GM18870 (cell line): ENCODE data around the gene MRGPRE.

Source experiments
- ATAC-seq: cut with Tn5 transposase; IDR thresholded peaks from one replicate; pipeline ENCODE4 v1.9.1; 2021; ENCODE audit warnings: moderate library complexity; ENCODE audit not compliant: unreplicated experiment

MRGPRE gene

DNA sequence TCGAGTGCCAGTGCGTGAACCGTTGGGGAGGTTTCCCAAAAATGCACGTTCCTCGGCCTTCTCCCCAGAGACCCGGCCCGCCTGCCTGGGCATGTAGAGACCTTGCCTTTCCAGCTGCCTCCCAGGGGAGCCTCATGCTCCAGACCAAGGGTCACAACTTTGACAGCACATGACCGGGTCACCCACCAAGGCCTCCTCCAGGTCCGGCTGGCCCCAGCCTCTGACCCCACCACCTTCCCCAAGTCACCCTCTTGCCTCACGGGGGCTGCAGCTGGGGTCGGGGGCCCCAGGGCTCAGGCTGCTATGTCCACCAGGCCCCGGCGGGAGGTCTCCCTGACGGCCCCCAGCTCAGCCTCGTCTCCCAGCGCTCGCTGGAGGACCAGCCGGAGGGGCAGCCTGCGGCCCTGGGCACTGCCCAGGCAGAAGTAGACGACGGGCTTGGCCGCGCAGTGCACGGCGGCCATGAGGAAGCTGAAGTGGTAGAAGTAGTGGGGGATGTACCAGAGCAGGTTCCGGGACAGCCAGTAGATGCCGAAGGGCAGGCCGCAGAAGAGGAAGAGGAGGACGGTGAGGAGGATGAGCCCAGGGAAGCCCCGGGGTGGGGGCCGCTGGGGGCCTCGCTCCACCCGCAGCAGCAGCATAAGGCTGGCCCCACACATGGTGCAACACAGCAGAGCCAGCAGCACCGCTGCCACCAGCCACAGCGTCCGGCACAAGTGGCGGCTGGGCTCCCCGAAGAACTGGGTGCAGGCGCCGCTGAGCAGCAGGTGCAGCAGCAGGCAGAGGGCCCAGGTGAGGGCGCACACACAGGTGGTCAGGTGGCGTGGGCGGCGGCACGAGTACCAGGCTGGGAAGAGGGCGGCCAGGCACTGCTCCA lies 4.4 kb downstream of the MRGPRE start:
- ATAC-seq, result no peak

DNA sequence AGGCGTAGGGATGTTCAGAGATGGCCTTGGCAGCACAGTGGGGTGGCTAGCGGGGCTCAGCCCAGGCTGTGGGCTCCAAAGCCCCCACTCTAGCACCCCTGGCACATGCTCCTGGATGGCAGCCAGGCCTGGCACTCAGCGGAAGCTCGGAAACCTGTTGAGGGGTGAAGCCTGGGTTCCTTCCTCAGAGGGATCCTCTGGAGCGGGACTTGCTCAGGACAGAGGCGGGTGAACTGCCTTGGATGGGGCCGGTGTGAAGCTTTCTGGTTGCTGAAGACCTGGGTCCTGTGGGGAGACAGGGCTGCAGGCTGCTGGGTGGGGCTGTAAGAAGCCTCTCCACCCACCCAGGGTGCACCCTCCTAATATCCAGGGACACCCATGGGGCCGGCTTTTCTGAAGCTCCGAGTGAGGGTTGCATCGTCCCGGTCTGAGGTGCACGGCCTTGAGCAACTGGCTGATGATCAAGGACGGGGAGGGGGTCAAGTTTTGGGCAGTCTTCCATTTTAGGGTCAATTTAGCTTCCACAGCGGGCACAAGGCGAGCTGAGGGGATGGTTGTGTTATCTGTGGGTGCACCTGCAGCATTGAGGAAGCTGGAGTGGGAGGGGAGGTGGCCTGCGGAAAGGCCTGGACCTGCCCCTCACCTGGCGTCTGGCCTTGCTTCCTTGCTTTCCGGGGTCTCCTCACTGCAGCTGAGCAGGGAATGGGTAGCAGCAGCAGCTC lies 5.2 kb downstream of the MRGPRE start:
- no peak for ATAC-seq

DNA sequence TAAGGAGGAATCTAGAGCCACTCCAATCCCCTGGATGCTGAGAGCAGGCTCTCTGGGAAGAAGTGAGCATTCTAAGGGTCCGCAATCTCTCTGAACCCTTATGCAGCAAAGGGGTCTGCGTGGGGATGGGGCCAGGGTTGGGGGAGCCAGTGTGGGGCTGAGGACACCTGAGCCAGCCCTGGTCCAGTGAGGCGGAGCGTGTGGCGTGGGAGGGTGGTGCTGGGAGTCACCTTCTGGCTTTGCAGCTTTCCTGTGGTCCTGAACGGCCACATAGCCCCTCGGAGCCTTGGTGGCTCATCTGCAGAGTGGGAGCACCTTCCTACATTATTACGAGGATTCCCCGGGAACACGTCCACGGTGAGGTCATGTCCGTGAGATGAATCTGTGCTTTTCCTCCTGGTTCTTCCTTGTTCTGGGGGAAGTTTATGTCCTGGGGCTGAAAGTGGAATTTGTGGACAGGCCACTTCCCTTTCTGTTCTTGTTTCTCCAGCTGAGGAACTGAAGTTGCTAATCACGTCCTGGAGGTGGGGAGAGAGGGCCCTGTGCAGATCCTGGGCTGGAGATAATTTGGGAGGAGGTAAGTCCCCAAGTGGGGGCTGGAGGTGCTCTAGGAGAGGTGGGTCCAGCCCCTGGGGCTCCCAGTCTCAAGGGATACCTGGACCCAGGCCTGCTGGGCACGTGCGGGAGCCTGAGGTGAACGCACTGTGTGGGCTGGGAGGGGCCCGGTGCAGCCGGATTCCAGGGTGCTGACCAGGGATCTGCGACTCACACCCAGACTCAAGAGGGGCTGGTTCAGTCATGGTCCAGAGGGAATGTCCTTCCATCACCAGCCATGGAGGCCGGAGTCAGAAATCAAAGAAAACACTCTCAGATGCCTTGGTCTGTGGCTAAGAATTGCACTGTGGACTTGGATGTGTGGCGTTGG lies 6.1 kb downstream of the MRGPRE start:
- ATAC-seq, result no peak

DNA sequence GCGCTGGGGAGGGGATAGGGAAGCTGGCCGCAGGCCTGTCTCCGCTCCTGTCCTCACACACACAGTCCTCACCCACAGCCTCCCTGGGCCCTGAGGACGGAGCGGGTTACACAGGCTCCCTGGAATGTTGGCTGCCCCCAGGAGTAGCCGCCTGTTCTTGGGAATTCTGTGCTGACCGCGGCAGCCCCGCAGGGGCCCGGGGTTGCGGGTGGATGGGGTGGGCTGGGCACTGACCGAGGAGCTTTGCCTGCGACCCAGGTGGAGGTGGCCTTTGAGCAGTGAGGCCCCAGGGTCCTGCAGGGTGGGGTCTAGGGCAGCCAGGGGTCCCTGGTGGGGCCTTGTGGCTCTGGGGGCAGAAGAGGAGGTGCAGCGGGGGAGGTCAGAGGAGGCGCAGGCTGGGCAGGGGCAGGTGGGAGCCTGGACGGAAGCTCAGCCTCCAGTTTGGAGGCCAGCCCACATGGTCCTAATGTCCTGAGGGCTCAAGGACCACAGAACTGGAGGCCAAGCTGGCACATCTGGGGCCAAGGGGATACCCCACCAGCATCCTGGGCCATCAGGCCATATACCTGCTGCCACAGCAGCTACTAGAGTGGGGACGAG lies 7.0 kb downstream of the MRGPRE start:
- ATAC-seq, result no peak

- ATAC-seq, result no peak
Measured at GRCh38 chr11:3224401-3225057, 7.7 kb downstream of the MRGPRE start.

GRCh38 chr11:3223932-3224381 lies 8.3 kb downstream of the MRGPRE start:
- ATAC-seq, result no peak

- ATAC-seq, result no peak
Measured at GRCh38 chr11:3222941-3223915, 9.0 kb downstream of the MRGPRE start.

DNA sequence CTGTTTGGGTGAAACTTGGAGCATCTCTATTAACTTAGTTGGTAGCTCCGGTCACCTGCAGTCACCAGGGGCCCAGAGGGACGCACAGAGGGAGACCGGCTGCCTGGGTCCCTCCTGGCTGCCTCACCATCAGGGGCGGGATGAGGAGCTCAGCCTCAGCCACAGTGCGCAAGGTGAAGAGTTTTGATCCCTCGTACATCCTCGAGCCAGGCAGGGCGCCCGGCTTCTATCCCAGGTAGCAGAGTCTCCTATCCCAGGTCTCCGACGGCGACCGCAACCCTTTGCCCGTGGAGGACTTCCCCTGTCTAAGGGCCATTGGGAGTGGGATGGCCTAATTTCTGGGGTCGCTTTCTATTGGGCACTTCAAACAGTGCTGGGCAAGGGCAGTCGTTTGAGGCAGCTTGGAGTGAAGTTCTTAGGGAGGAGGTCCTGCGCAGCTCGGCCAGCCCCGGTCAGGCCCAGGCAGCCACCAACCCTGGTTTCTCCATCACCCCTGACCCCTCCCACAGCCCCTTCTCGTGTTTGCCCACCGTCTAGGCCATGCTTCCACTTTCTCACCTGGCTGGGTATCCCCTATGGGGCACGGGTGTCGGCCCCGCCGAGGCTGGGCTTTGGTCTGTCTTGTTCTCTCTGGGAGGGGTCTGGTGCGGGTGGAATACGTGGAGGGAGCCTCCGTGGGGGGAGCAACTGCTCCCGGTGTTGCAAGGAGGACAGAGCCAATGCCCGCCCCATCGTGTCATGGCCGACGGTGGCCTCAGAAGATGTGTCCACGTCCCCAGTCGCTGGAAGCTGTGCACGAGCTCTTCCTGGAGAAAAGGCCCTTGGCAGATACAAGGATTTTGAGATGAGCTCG lies 10.0 kb downstream of the MRGPRE start:
- no peak for ATAC-seq

DNA sequence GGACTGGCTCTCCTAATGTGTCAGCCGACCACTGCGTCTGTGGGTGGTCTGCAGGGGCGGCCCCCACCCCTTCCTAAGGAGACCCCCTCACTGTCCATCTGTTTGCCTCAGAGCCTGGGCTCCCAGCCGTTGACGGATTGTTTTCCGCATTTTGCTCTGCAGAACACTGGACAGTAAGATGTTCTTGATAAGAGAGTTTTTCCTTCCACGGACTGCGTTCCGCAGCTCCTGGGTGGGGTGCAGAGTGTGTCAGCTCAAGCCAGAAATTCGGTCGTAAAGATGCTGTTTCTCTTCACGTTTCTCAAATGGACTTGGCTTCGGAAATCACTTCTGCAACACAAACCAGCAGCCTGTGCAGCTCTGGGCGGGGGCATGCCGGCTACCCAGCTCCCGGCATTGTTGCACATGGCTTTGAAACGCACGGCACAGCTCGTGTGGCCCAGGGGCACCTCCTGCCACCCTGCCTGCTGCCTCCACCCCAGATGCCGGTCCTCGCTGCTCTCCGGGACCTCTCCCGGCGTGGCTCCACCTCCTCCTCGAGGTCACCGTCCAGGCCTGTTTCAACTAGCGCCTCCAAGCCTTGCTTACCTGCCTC lies 10.7 kb downstream of the MRGPRE start:
- ATAC-seq, result no peak

DNA sequence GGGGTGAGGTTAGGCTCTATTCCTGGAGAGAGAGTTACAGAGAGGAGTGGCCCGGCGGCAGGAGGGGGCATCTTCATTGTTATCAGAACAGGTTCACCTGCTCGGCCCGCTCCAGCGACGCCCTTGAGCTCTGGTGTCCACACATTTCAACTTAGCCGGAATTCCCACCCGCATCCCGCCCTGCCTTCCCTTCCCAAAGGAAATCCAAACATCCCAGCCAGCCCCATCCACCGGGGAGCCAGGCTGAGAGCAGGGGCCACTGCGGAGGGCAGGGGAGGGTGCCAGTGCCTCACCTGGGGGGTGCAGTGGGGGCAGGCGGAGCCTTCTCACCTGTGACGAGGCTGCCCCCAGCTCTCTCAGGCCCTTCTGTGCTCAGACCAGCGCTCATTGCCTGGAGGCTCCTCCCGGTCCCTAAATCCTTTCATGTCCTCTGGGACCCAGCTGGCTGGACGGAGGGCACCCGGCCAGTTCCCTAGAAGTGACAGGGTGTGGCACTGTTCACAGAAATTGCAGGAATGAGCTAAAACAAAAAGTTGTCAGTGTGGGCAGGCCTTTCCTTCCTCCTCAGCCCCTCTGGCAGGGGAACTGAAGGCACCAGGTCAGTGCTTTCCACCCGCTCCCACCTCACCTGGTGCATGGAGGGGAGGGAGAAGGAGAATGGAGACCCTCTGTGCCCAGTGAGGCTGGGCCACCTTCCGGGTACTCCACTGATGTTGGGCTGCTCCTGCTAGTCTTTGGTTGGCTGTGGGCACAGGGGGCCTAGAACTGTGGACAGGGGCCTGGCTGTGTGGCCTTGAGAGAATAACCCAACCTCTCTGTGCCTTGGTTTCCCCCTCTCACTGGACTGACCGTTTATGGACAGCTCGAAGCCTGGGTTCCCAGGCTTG lies 11.5 kb downstream of the MRGPRE start:
- ATAC-seq, result no peak

DNA sequence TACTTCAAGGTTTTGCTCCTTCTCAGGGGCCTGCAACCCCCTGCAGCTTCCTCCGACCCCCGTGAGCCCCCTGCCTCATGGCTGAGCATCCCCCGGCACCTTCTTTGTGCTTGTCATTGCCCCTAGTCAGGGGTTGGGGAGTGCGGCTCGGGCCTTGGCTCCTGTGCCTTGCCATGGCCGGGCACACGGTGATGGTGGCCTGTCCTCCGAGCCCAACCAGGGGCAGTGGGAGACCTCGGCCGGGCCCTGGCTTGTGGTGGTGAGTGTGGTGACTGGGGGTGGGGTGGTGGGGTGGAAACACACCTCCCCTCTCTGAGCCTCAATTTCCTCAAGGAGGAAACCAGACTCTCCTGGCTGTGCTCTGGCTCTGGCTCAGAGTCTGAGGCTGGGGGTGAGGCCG lies 12.1 kb downstream of the MRGPRE start:
- ATAC-seq, result no peak

- no peak for ATAC-seq
Measured at GRCh38 chr11:3219281-3219892, 12.8 kb downstream of the MRGPRE start.

DNA sequence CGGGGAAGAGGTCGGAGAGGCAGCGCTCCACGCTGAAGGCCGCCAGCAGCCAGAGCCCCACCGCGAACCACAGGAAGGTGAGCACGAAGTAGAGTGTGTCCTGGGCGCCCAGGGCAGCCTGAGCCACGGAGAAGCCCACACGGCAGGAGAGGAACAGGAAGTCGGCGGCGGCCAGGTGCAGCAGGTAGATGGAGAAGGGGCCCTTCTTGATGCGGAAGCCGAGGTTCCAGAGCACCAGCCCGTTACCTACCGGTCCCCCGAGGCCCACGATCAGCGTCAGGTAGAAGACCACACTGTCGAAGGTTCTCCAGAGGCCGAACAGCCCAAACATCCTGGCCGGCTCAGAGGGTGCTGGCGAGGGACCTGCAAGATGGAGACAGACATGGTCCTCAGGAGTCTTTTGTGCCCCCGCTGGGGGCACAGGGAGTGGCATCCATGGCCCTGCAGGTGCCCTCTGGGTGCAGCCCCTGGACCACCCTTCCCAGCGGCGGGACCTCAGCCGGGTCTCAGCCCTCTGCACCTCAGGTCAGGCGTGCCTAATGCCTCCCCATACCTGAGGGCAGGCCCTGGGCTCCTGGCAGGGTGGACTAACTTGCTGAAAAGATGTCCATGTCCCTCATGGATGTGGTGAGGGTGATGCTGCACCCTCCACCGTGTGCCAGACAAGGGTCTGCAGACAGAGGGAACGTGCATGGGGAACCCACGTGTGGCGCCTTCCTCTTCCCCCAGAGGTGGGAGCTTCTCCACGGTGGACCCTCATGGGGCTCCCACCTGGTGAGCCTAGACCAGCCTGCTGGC lies 13.5 kb downstream of the MRGPRE start, which contains the start of gene MRGPRG:
Gene MRGPRG, minus strand, starts transcription at position 331 of the 798 bp plus-strand sequence. Its CDS starts 0 bp downstream, at position 331.
- ATAC-seq, result no peak

GRCh38 chr11:3217818-3218482 lies 14.3 kb downstream of the MRGPRE start:
- no peak for ATAC-seq

DNA sequence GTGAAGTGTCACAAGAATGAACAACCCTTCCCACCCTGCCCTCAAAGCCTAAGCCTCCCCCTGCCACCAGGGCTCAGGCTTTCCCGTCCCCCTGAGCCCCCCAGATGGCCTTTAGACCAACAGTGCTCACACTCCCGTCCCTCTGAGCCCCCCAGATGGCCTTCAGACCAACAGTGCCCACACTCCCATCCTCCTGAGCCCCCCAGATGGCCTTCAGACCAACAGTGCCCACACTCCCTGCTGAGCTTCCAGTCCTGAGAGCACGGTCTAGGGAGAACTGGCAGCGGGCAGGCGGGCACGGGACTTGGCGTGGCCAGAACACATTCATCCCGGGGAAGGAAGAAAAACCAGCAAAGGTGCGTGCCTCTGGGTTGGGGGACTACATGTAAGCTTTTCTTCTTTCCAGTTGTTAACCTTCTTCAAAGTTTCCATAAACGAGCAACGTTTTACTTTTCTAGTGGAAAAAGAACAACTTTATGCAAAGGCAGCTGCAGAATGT lies 16.1 kb downstream of the MRGPRE start:
- no peak for ATAC-seq
